OCI-LY3 (cell line): ENCODE measurements around the gene C1orf226.

Experiments used
- CTCF ChIP-seq: fragments of 200-600, 300-600 bp; sonication (generic); IDR thresholded peaks from 2 replicates; pipeline ENCODE4 v1.5.1; 2014; ENCODE audit warnings: antibody characterized with exemption, low read length, low read depth
- EZH2phosphoT487 ChIP-seq: fragments of 200-600 bp; shearing (Covaris generic); IDR thresholded peaks from 2 replicates; pipeline ENCODE4 v1.6.1; 2018; ENCODE audit warnings: antibody characterized with exemption, mixed run types, low read depth

- TF ChIP-seq CTCF, result no peak
- TF ChIP-seq EZH2phosphoT487, result no peak
These were observed 47.5 kb upstream of the C1orf226 start for GRCh38 chr1:162333991-162334390.
